IMR-90 (cell line): ENCODE measurements around the gene MEF2D.

Experiments
- CTCF ChIP-seq: conservative IDR thresholded peaks from 2 replicates; pipeline ENCODE4 v1.5.1; 2012; ENCODE audit warnings: mild to moderate bottlenecking, low read depth, low read length, improper control_type of control experiment
- FOS ChIP-seq: fragments of 150-350 bp; IDR thresholded peaks from 2 replicates; pipeline ENCODE4 v1.6.1; 2016; ENCODE audit warnings: low read depth, low read length
- MAFK ChIP-seq: IDR thresholded peaks from 2 replicates; pipeline ENCODE4 v1.6.1; 2012; ENCODE audit warnings: low read depth, low read length, improper control_type of control experiment
- MAZ ChIP-seq: IDR thresholded peaks from 2 replicates; pipeline ENCODE4 v1.6.1; 2012; ENCODE audit warnings: low read depth, mild to moderate bottlenecking, low read length, improper control_type of control experiment, moderate library complexity, borderline replicate concordance
- MXI1 ChIP-seq: IDR thresholded peaks from 2 replicates; pipeline ENCODE4 v1.6.1; 2012; ENCODE audit warnings: low read depth, mild to moderate bottlenecking, low read length, moderate library complexity, borderline replicate concordance
- POLR2A ChIP-seq: IDR thresholded peaks from 2 replicates; pipeline ENCODE4 v1.6.1; 2012; ENCODE audit warnings: mild to moderate bottlenecking, low read depth, low read length
- RAD21 ChIP-seq: IDR thresholded peaks from 2 replicates; pipeline ENCODE4 v1.6.1; 2012; ENCODE audit warnings: low read length, improper control_type of control experiment
- RFX5 ChIP-seq: IDR thresholded peaks from 2 replicates; pipeline ENCODE4 v1.8.0; 2012; ENCODE audit warnings: low read depth, mild to moderate bottlenecking, low read length, moderate library complexity
- USF2 ChIP-seq: fragments of 150-350 bp; IDR thresholded peaks from 2 replicates; pipeline ENCODE4 v1.6.1; 2017; ENCODE audit warnings: mild to moderate bottlenecking, antibody characterized with exemption, low read length, low read depth

- TF ChIP-seq CTCF (no peak), USF2 (no peak), POLR2A (no peak), FOS (no peak), MXI1 (no peak), RAD21 (no peak), MAFK (no peak), MAZ (no peak), RFX5 (no peak)
Measured at GRCh38 chr1:156425943-156426342, 74.6 kb downstream of the MEF2D start.
